Breast epithelium (tissue), 3 donors: ENCODE measurements around the gene ZFHX3.

Experiments
- POLR2A ChIP-seq: fragments of 450-650 bp; IDR thresholded peaks from one replicate; pipeline ENCODE4 v1.6.1; 2016; ENCODE audit warnings: antibody characterized with exemption, mild to moderate bottlenecking, moderate library complexity
- POLR2AphosphoS5 ChIP-seq, 3 donors: sonication (generic); formaldehyde crosslinking; IDR thresholded peaks; one replicate each; pipeline ENCODE4 v1.6.1; 2017; ENCODE audit warnings: antibody characterized with exemption in 3 of 3
- TF ChIP-seq, protein P1 (sequence below), 3 donors: fragments of 450-650 bp; IDR thresholded peaks; one replicate each; pipeline ENCODE4 v1.5.1; 2016 to 2017; ENCODE audit warnings: antibody characterized with exemption in 3 of 3, mild to moderate bottlenecking in 3 of 3, moderate library complexity in 3 of 3

DNA sequence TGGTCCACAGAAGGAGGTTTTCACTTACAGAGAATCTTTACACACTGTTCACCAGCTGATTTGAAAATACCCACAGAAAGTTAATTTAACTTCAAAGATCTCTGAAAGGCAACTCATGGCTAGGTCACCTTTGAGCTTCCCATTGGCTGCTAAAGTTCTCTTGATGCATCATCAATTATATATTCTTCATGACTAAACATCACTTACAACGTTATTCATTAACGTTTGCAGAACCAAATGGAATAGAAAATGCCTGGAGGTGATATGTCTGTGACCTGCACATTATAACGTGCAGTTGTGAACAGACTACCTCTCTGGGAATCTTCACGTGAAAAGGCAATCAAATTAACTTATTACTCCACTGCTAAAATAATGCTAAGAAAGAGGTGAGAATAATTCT is 238.5 kb downstream of the ZFHX3 start:
- TF ChIP-seq, protein P1, sequence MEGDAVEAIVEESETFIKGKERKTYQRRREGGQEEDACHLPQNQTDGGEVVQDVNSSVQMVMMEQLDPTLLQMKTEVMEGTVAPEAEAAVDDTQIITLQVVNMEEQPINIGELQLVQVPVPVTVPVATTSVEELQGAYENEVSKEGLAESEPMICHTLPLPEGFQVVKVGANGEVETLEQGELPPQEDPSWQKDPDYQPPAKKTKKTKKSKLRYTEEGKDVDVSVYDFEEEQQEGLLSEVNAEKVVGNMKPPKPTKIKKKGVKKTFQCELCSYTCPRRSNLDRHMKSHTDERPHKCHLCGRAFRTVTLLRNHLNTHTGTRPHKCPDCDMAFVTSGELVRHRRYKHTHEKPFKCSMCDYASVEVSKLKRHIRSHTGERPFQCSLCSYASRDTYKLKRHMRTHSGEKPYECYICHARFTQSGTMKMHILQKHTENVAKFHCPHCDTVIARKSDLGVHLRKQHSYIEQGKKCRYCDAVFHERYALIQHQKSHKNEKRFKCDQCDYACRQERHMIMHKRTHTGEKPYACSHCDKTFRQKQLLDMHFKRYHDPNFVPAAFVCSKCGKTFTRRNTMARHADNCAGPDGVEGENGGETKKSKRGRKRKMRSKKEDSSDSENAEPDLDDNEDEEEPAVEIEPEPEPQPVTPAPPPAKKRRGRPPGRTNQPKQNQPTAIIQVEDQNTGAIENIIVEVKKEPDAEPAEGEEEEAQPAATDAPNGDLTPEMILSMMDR (IDR thresholded peaks at IDR 0.05) = no peak
- no peak for TF ChIP-seq POLR2AphosphoS5 (IDR thresholded peaks at IDR 0.05)
- no peak for TF ChIP-seq POLR2A
